Neural progenitor cell (in vitro differentiated cells): ENCODE measurements around the gene KLHL15. TPM values are rescaled to one million over a fixed set of nuclear protein-coding genes. Genes with fewer than 3 reads are reported as not detected.

Experiments
- DNase-seq: peaks from one replicate; pipeline ENCODE4 v3.0.0-alpha.2; 2016; ENCODE audit warnings: low spot score
- H2AFZ ChIP-seq: fragments of 200-600 bp; sonication (generic); replicated peaks from 2 replicates; pipeline ENCODE4 v1.6.1; 2016; ENCODE audit warnings: antibody characterized with exemption
- H3F3A ChIP-seq: fragments of 200-600 bp; sonication (generic); 2 replicates; pipeline ENCODE4 v1.6.1; 2016; ENCODE audit warnings: antibody characterized with exemption, low read depth
- H3K27ac ChIP-seq: fragments of 200-600 bp; sonication (generic); 2 replicates; pipeline ENCODE4 v1.5.1; 2016; ENCODE audit warnings: mild to moderate bottlenecking
- H3K27me3 ChIP-seq: fragments of 200-600 bp; sonication (generic); 2 replicates; pipeline ENCODE4 v1.6.1; 2016; ENCODE audit warnings: mild to moderate bottlenecking, moderate library complexity
- H3K36me3 ChIP-seq: fragments of 200-600 bp; sonication (generic); 2 replicates; pipeline ENCODE4 v1.5.1; 2016
- H3K4me1 ChIP-seq: fragments of 200-600 bp; sonication (generic); 2 replicates; pipeline ENCODE4 v1.6.1; 2016; ENCODE audit warnings: mixed run types
- H3K4me2 ChIP-seq: fragments of 200-600 bp; sonication (generic); 2 replicates; pipeline ENCODE4 v1.6.1; 2016
- H3K4me3 ChIP-seq: fragments of 200-600 bp; sonication (generic); 2 replicates; pipeline ENCODE4 v1.5.1; 2016
- H3K79me2 ChIP-seq: fragments of 200-600 bp; sonication (generic); 2 replicates; pipeline ENCODE4 v1.6.1; 2016; ENCODE audit warnings: low read depth
- H3K9ac ChIP-seq: fragments of 200-600 bp; sonication (generic); 2 replicates; pipeline ENCODE4 v1.6.1; 2016
- H3K9me3 ChIP-seq: fragments of 200-600 bp; sonication (generic); 2 replicates; pipeline ENCODE4 v1.5.1; 2016; ENCODE audit warnings: low read depth
- H4K20me1 ChIP-seq: fragments of 200-600 bp; sonication (generic); 2 replicates; pipeline ENCODE4 v1.6.1; 2016; ENCODE audit warnings: low read depth
- H3K27ac Mint-ChIP-seq: 3 replicates; pipeline ENCODE4 v1.8.0; 2021; ENCODE audit warnings: mixed read lengths
- H3K27me3 Mint-ChIP-seq: 2 replicates; pipeline ENCODE4 v1.8.0; 2022; ENCODE audit warnings: low read depth, mild to moderate bottlenecking, inconsistent platforms, moderate library complexity, mixed read lengths; ENCODE audit not compliant: insufficient read depth
- H3K36me3 Mint-ChIP-seq: 3 replicates; pipeline ENCODE4 v1.8.0; 2021; ENCODE audit warnings: mixed read lengths
- H3K4me1 Mint-ChIP-seq: 3 replicates; pipeline ENCODE4 v1.8.0; 2021; ENCODE audit warnings: mixed read lengths
- H3K4me3 Mint-ChIP-seq: 3 replicates; pipeline ENCODE4 v1.8.0; 2021; ENCODE audit warnings: mild to moderate bottlenecking, moderate library complexity, mixed read lengths
- H3K9me3 Mint-ChIP-seq: 3 replicates; pipeline ENCODE4 v1.8.0; 2020; ENCODE audit warnings: mixed read lengths
- CTCF ChIP-seq: fragments of 200-600 bp; sonication (generic); IDR thresholded peaks from 2 replicates; pipeline ENCODE4 v1.5.1; 2017; ENCODE audit warnings: antibody characterized with exemption, mild to moderate bottlenecking
- EZH2 ChIP-seq: fragments of 200-600 bp; sonication (generic); IDR thresholded peaks from 2 replicates; pipeline ENCODE4 v1.6.1; 2017; ENCODE audit warnings: antibody characterized with exemption, mild to moderate bottlenecking, moderate library complexity
- EZH2phosphoT487 ChIP-seq: fragments of 200-600 bp; sonication (generic); IDR thresholded peaks from 2 replicates; pipeline ENCODE4 v1.6.1; 2017; ENCODE audit warnings: antibody characterized with exemption
- total RNA-seq: library from RNA; depleted of rRNA; stranded (reverse); fragments of >200 nt; gene quantifications from 2 replicates; pipeline ENCODE4 v1.2.3, GENCODE V29; 2015; ENCODE audit warnings: low replicate concordance

KLHL15 gene
- total RNA-seq, 1 donor from 2014 or later: 46.9 TPM

- TF ChIP-seq EZH2phosphoT487: no peak
- TF ChIP-seq CTCF: no peak
- TF ChIP-seq EZH2: no peak
Observed at GRCh38 chrX:24037729-24038128, 10.7 kb upstream of the KLHL15 start.

GRCh38 chrX:24034485-24034884 lies 7.5 kb upstream of the KLHL15 start:
- DNase-seq: no peak
- no peaks in the 10 kb centered on the region for H3K9me3 ChIP-seq
- peaks cover 3% of the 10 kb centered on the region for H3K27me3 Mint-ChIP-seq

More at GRCh38 chrX:24037729-24038128, 10.7 kb upstream of the KLHL15 start:
- Mint-ChIP-seq H3K4me3 (no peak overlapping the region), H3K9me3 (peaks cover 1% of the 10 kb centered on the region), H3K27ac (no peak overlapping the region), H3K4me1 (no peaks in the 10 kb centered on the region), H3K27me3 (peaks cover 3% of the 10 kb centered on the region), H3K36me3 (no peaks in the 10 kb centered on the region)
- no peaks in the 10 kb centered on the region for H3K4me1 ChIP-seq
- no peak overlapping the region for H3K4me2 ChIP-seq
- H3K79me2 ChIP-seq: no peaks in the 10 kb centered on the region
- no peaks in the 10 kb centered on the region for H3K27me3 ChIP-seq
- H2AFZ ChIP-seq: no peak overlapping the region
- H3K9ac ChIP-seq: no peak overlapping the region
- no peak overlapping the region for H3K27ac ChIP-seq
- H3K36me3 ChIP-seq: no peaks in the 10 kb centered on the region
- H3F3A ChIP-seq: no peaks in the 10 kb centered on the region
- no peak for DNase-seq
- no peaks in the 10 kb centered on the region for H3K9me3 ChIP-seq
- no peak overlapping the region for H3K4me3 ChIP-seq
- no peaks in the 10 kb centered on the region for H4K20me1 ChIP-seq

GRCh38 chrX:24030597-24030996 lies 3.6 kb upstream of the KLHL15 start:
- H3K4me3 Mint-ChIP-seq: no peak overlapping the region
- Histone ChIP-seq H4K20me1 (no peaks in the 10 kb centered on the region), H3K27me3 (peaks cover 41% of the 10 kb centered on the region), H3K4me1 (peaks cover 5% of the 10 kb centered on the region), H3K36me3 (no peaks in the 10 kb centered on the region), H2AFZ (no peak overlapping the region), H3K27ac (no peak overlapping the region), H3K9ac (no peak overlapping the region), H3K4me3 (no peak overlapping the region), H3K4me2 (no peak overlapping the region), H3K79me2 (no peaks in the 10 kb centered on the region), H3F3A (peaks cover 23% of the 10 kb centered on the region), H3K9me3 (no peaks in the 10 kb centered on the region)
- TF ChIP-seq CTCF: no peak
- no peak for TF ChIP-seq EZH2phosphoT487
- no peak for TF ChIP-seq EZH2
- peaks cover 3% of the 10 kb centered on the region for H3K36me3 Mint-ChIP-seq
- no peak overlapping the region for H3K27ac Mint-ChIP-seq
- H3K9me3 Mint-ChIP-seq: peaks cover 3% of the 10 kb centered on the region
- peaks cover 8% of the 10 kb centered on the region for H3K4me1 Mint-ChIP-seq
- no peak for DNase-seq
- peaks cover 3% of the 10 kb centered on the region for H3K27me3 Mint-ChIP-seq

More at GRCh38 chrX:24034485-24034884, 7.5 kb upstream of the KLHL15 start:
- Histone ChIP-seq H3K9ac (no peak overlapping the region), H3K4me3 (no peak overlapping the region), H2AFZ (peak overlapping the region; percentile 19), H3K27me3 (peaks cover 17% of the 10 kb centered on the region), H3F3A (no peaks in the 10 kb centered on the region), H3K79me2 (no peaks in the 10 kb centered on the region), H4K20me1 (no peaks in the 10 kb centered on the region), H3K4me1 (no peaks in the 10 kb centered on the region), H3K36me3 (no peaks in the 10 kb centered on the region), H3K4me2 (no peak overlapping the region), H3K27ac (no peak overlapping the region)
- no peak for TF ChIP-seq EZH2phosphoT487
- no peak for TF ChIP-seq CTCF
- no peak for TF ChIP-seq EZH2
- H3K27ac Mint-ChIP-seq: peak overlapping the region; percentile 17
- no peaks in the 10 kb centered on the region for H3K36me3 Mint-ChIP-seq
- no peak overlapping the region for H3K4me3 Mint-ChIP-seq
- no peaks in the 10 kb centered on the region for H3K4me1 Mint-ChIP-seq
- H3K9me3 Mint-ChIP-seq: peaks cover 3% of the 10 kb centered on the region
